SK-N-SH treated with all-trans-retinoic acid at 6 μM for 48 hours (cell line): ENCODE measurements around the gene LYVE1.

Source experiments
- CREB5 ChIP-seq: fragments of 250-450 bp; sonication (Bioruptor Pico); IDR thresholded peaks from 2 replicates; pipeline ENCODE4 v1.5.1; 2020; ENCODE audit warnings: low read depth, mild to moderate bottlenecking, moderate library complexity
- ESRRG ChIP-seq: fragments of 250-450 bp; sonication (Bioruptor Pico); IDR thresholded peaks from 2 replicates; pipeline ENCODE4 v1.6.1; 2021; ENCODE audit warnings: mild to moderate bottlenecking
- GLIS3 ChIP-seq: fragments of 250-450 bp; sonication (Bioruptor Pico); IDR thresholded peaks from 2 replicates; pipeline ENCODE4 v1.5.0; 2020; ENCODE audit warnings: mild to moderate bottlenecking, moderate library complexity
- PATZ1 ChIP-seq: fragments of 250-450 bp; sonication (Bioruptor Pico); IDR thresholded peaks from 2 replicates; pipeline ENCODE4 v1.8.0; 2020; ENCODE audit warnings: mild to moderate bottlenecking, moderate library complexity, borderline replicate concordance
- RARB ChIP-seq: fragments of 250-450 bp; sonication (Bioruptor Pico); IDR thresholded peaks from 2 replicates; pipeline ENCODE4 v1.8.0; 2021; ENCODE audit warnings: mild to moderate bottlenecking, moderate library complexity
- TCF4 ChIP-seq: fragments of 250-450 bp; sonication (Bioruptor Pico); IDR thresholded peaks from 2 replicates; pipeline ENCODE4 v1.8.0; 2021; ENCODE audit warnings: mild to moderate bottlenecking, moderate library complexity, borderline replicate concordance
- ZC3H10 ChIP-seq: fragments of 250-450 bp; sonication (Bioruptor Pico); IDR thresholded peaks from 2 replicates; pipeline ENCODE4 v1.5.1; 2021; ENCODE audit warnings: mild to moderate bottlenecking, moderate library complexity
- ZFP3 ChIP-seq: fragments of 250-450 bp; sonication (Bioruptor Pico); IDR thresholded peaks from 2 replicates; pipeline ENCODE4 v1.5.0; 2020; ENCODE audit warnings: mild to moderate bottlenecking, moderate library complexity
- ZFP30 ChIP-seq: fragments of 450-650 bp; formaldehyde crosslinking; IDR thresholded peaks from 2 replicates; pipeline ENCODE4 v1.5.0; 2022; ENCODE audit warnings: mild to moderate bottlenecking, moderate library complexity
- ZNF70 ChIP-seq: fragments of 450-650 bp; formaldehyde crosslinking; IDR thresholded peaks from 2 replicates; pipeline ENCODE4 v1.5.0; 2020; ENCODE audit warnings: mild to moderate bottlenecking, moderate library complexity

GRCh38 chr11:10575346-10576034 is 7.0 kb upstream of the LYVE1 start:
- TF ChIP-seq TCF4 (CRISPR knock-in tag), result no peak
- no peak for TF ChIP-seq RARB (CRISPR knock-in tag)
- TF ChIP-seq ZC3H10 (CRISPR knock-in tag), result no peak
- no peak for TF ChIP-seq ZFP30
- no peak for TF ChIP-seq CREB5 (CRISPR knock-in tag)
- no peak for TF ChIP-seq GLIS3 (CRISPR knock-in tag)
- no peak for TF ChIP-seq ZNF70 (CRISPR knock-in tag)
- TF ChIP-seq PATZ1, result no peak
- TF ChIP-seq ZFP3 (CRISPR knock-in tag), result no peak
- TF ChIP-seq ESRRG (CRISPR knock-in tag), result no peak
